GM10847 (cell line): ENCODE data around the gene CMC4.

Experiments used
- POLR2A ChIP-seq: IDR thresholded peaks from 2 replicates; pipeline ENCODE4 v1.6.1; 2011; ENCODE audit not compliant: insufficient read length; ENCODE audit errors: extremely low read depth

Gene CMC4

GRCh38 chrX:155026727-155027508, 44.0 kb downstream of the CMC4 start, which contains the start of gene FUNDC2:
FUNDC2 (plus strand) TSS chrX:155026844; CDS start chrX:155026939, 95 bp downstream.
- TF ChIP-seq POLR2A: peak; percentile 17

DNA sequence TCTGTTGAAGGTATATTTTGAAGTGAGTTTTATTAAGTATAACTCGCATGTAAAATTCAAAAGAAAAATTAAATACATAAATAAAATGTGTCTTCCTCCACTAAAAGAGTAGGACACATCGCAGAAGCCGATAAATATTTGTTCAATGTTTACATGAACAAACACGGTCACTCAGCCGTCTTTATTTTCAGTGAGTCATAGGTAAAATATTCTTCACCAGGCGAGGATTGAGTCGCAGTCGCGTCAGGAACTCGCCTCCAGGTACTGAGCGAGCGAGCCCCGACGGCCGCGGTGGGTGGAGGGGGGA, 44.6 kb downstream of the CMC4 start:
- no peak for TF ChIP-seq POLR2A

GRCh38 chrX:155023907-155024833, 46.8 kb downstream of the CMC4 start:
- no peak for TF ChIP-seq POLR2A

- no peak for TF ChIP-seq POLR2A
These were observed 48.4 kb downstream of the CMC4 start, which contains the start of gene F8 for GRCh38 chrX:155022585-155022984. F8 (minus strand) TSS chrX:155022723; CDS start chrX:155022552, 171 bp downstream.

- TF ChIP-seq POLR2A: no peak
These were observed 50.3 kb downstream of the CMC4 start for GRCh38 chrX:155020591-155020990.
